ENCODE data around the gene SPTBN5.

The SPTBN5 gene

DNA sequence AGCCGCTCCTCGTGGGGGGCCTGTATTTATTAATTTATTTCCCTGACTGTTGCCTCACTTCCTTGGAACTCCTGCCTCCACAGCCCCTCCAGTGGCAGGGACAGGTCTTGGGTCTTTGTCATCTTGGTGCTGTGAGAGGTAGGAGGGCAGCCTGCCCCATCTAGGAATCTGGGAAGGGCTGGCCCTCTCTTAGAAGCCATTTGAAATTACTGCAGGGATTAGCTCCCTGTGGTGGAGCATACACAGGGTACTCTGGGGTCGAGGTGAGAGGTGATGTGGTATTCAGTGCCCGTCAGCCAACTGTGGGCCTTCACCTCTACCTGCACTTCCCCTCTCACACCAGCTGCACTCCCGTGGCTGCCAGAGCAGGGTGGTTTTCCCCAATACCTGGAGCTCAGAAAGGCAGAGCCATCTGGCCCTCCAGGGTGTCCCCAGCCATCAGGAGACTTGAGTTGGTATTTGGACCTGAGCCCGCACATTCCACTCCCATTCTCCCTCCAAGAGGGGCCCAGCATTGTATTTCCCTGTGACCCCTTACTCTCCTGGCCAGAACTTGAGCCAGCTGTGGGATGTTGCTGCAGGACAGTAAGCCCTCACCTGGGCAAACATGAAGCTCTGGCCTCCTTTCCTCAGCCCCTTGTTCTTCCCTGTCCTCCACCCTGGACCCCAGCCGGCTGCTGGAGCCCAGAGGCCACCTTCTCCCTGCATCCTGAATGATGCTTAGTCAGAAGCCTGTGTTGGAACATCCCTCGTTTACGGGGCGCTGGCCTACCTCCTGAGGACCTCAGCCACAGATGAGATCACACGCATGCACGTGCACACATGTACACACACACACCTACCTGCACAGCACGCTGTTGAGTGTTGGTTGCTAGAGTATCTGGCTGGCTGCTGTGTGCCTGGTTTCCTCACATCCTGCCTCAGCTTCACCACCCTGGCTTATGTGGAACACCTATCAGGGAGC lies 68.0 kb downstream of the SPTBN5 start:
- H3K27ac ChIP-seq (ENCODE audit: low read length), result no peak overlapping the region
- no peak overlapping the region for H3K4me2 ChIP-seq (ENCODE audit: low read length)
- H3K79me2 ChIP-seq (ENCODE audit: low read length), result no peaks in the 10 kb centered on the region
- no peaks in the 10 kb centered on the region for H4K20me1 ChIP-seq (ENCODE audit: insufficient read depth, low read length)
- no peak overlapping the region for H3K9ac ChIP-seq (ENCODE audit: low read length)
- no peak overlapping the region for H3K4me3 ChIP-seq (ENCODE audit: low read length)
- H3K4me1 ChIP-seq (ENCODE audit: low read length), result peaks cover 5% of the 10 kb centered on the region; the same call in 1 of the 2 replicates
- H3K9me3 ChIP-seq (ENCODE audit: insufficient read depth, low read length), result no peaks in the 10 kb centered on the region
- no peaks in the 10 kb centered on the region for H3K36me3 ChIP-seq (replicated peaks; ENCODE audit: low read depth, low read length)
- TF ChIP-seq, protein P1, sequence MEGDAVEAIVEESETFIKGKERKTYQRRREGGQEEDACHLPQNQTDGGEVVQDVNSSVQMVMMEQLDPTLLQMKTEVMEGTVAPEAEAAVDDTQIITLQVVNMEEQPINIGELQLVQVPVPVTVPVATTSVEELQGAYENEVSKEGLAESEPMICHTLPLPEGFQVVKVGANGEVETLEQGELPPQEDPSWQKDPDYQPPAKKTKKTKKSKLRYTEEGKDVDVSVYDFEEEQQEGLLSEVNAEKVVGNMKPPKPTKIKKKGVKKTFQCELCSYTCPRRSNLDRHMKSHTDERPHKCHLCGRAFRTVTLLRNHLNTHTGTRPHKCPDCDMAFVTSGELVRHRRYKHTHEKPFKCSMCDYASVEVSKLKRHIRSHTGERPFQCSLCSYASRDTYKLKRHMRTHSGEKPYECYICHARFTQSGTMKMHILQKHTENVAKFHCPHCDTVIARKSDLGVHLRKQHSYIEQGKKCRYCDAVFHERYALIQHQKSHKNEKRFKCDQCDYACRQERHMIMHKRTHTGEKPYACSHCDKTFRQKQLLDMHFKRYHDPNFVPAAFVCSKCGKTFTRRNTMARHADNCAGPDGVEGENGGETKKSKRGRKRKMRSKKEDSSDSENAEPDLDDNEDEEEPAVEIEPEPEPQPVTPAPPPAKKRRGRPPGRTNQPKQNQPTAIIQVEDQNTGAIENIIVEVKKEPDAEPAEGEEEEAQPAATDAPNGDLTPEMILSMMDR (IDR thresholded peaks at IDR 0.05; ENCODE audit: low read depth, low read length), result no peak
- TF ChIP-seq EZH2phosphoT487 (IDR thresholded peaks at IDR 0.05; ENCODE audit: low read depth), result no peak
- no peak overlapping the region for H2AFZ ChIP-seq (ENCODE audit: low read depth, low read length)
- H3K27me3 ChIP-seq (ENCODE audit: low read depth, low read length), result no peaks in the 10 kb centered on the region

DNA sequence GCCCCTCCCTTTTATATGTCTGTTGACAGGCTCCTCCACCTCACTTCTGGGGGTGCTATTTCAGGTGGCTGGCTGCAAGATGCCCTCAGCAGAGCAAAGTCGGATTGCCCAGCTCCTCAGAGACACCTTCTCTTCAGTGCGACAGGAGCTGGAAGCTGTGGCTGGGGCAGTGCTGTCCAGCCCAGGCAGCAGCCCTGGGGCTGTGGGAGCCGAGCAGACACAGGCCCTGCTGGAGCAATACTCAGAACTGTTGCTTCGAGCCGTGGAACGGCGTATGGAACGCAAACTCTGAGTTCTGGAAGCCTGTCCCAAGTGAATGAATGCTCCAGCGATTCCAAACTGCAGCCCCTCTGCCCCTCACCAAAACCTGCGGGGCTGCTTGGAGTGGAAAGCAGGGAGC lies 68.7 kb downstream of the SPTBN5 start:
- Histone ChIP-seq H3K4me3 (ENCODE audit: low read length) (no peak overlapping the region), H3K27ac (ENCODE audit: low read length) (no peak overlapping the region), H3K9me3 (ENCODE audit: insufficient read depth, low read length) (no peaks in the 10 kb centered on the region), H3K9ac (ENCODE audit: low read length) (no peak overlapping the region), H3K4me2 (ENCODE audit: low read length) (no peak overlapping the region), H4K20me1 (ENCODE audit: insufficient read depth, low read length) (no peaks in the 10 kb centered on the region), H3K79me2 (ENCODE audit: low read length) (no peaks in the 10 kb centered on the region), H3K27me3 (ENCODE audit: low read depth, low read length) (no peaks in the 10 kb centered on the region), H3K36me3 (replicated peaks; ENCODE audit: low read depth, low read length) (no peaks in the 10 kb centered on the region), H2AFZ (ENCODE audit: low read depth, low read length) (no peak overlapping the region), H3K4me1 (ENCODE audit: low read length) (peaks cover 5% of the 10 kb centered on the region; the same call in 1 of the 2 replicates)
- TF ChIP-seq, protein P1 (IDR thresholded peaks at IDR 0.05; ENCODE audit: low read depth, low read length), result no peak

GRCh38 chr15:41824062-41824745 lies 69.6 kb downstream of the SPTBN5 start:
- no peak overlapping the region for H3K9ac ChIP-seq (ENCODE audit: low read length)

More at GRCh38 chr15:41824062-41824745, 69.6 kb downstream of the SPTBN5 start:
- H2AFZ ChIP-seq (ENCODE audit: low read depth, low read length), result no peak overlapping the region
- H4K20me1 ChIP-seq (ENCODE audit: insufficient read depth, low read length), result no peaks in the 10 kb centered on the region
- no peaks in the 10 kb centered on the region for H3K79me2 ChIP-seq (ENCODE audit: low read length)
- H3K4me3 ChIP-seq (ENCODE audit: low read length), result no peak overlapping the region
- H3K36me3 ChIP-seq (replicated peaks; ENCODE audit: low read depth, low read length), result no peaks in the 10 kb centered on the region
- H3K27ac ChIP-seq (ENCODE audit: low read length), result no peak overlapping the region
- H3K4me2 ChIP-seq (ENCODE audit: low read length), result no peak overlapping the region
- no peaks in the 10 kb centered on the region for H3K27me3 ChIP-seq (ENCODE audit: low read depth, low read length)
- no peak for TF ChIP-seq EZH2phosphoT487 (IDR thresholded peaks at IDR 0.05; ENCODE audit: low read depth)
- TF ChIP-seq, protein P1 (IDR thresholded peaks at IDR 0.05; ENCODE audit: low read depth, low read length), result no peak
- H3K4me1 ChIP-seq (ENCODE audit: low read length), result peaks cover 5% of the 10 kb centered on the region; the same call in 1 of the 2 replicates
- no peaks in the 10 kb centered on the region for H3K9me3 ChIP-seq (ENCODE audit: insufficient read depth, low read length)
